ENCODE results near the gene PPP1R9A.

DNA sequence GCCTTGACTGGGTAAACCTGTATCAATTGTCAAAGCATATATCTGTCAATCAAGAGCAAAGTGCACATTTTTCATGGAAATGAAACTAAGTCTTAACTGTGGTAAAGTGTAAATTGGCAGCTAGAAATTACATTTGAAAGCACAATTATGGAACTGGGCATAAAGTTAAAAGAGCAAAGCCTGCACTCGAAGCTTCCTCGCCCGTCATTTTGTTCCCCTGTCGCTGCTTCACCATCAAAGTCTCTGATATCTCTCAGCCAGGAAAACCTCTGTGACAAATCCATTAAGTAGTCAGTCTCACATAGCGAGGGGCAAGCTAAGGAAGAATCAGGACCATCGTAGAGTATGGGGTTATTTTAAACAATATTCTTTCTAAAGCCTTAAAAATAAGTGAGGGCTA is 389.1 kb downstream of the PPP1R9A start:
- TF ChIP-seq, protein P1, sequence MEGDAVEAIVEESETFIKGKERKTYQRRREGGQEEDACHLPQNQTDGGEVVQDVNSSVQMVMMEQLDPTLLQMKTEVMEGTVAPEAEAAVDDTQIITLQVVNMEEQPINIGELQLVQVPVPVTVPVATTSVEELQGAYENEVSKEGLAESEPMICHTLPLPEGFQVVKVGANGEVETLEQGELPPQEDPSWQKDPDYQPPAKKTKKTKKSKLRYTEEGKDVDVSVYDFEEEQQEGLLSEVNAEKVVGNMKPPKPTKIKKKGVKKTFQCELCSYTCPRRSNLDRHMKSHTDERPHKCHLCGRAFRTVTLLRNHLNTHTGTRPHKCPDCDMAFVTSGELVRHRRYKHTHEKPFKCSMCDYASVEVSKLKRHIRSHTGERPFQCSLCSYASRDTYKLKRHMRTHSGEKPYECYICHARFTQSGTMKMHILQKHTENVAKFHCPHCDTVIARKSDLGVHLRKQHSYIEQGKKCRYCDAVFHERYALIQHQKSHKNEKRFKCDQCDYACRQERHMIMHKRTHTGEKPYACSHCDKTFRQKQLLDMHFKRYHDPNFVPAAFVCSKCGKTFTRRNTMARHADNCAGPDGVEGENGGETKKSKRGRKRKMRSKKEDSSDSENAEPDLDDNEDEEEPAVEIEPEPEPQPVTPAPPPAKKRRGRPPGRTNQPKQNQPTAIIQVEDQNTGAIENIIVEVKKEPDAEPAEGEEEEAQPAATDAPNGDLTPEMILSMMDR (conservative IDR thresholded peaks at IDR 0.05; ENCODE audit: low read depth, low read length): no peak
- TF ChIP-seq EZH2 (IDR thresholded peaks at IDR 0.05; ENCODE audit: borderline replicate concordance, low read depth, low read length, poor library complexity, severe bottlenecking): no peak
